SH-SY5Y (cell line): ENCODE results near the gene DPM1.

Source experiments
- GATA2 ChIP-seq: IDR thresholded peaks from 2 replicates; pipeline ENCODE4 v1.6.1; 2011; ENCODE audit warnings: mild to moderate bottlenecking, low read depth, low read length
- GATA3 ChIP-seq: IDR thresholded peaks from 2 replicates; pipeline ENCODE4 v1.6.1; 2011; ENCODE audit warnings: low read depth, mild to moderate bottlenecking, low read length, moderate library complexity

GRCh38 chr20:50885068-50885467 lies 73.3 kb downstream of the DPM1 start:
- TF ChIP-seq GATA2 = no peak
- TF ChIP-seq GATA3 = no peak
